ENCODE results near the gene ARFIP2. TPM values are rescaled to one million over a fixed set of nuclear protein-coding genes. Genes with fewer than 3 reads are reported as not detected.

The ARFIP2 gene
- total and polyA plus RNA-seq, 2 of the 8 experiments (the other 6 are each of a cell fraction or from before 2014, with no cell fraction given): 48.3 to 48.7 TPM

GRCh38 chr11:6469599-6469998 is 11.5 kb downstream of the ARFIP2 start:
- peak overlapping the region; percentile 44 to 53; a peak in 2 of 4 replicates for H3K4me2 ChIP-seq (ENCODE audit: insufficient read depth in 1 of 2, low read depth in 2 of 2, low read length in 2 of 2)
- H2BK120ac ChIP-seq (replicated peaks; ENCODE audit: low read depth, low read length): no peak overlapping the region
- no peak overlapping the region for H2BK20ac ChIP-seq (ENCODE audit: low read length)
- FAIRE-seq (no peak), DNase-seq (ENCODE audit: low read depth in 1 of 2, low spot score in 2 of 2) (no peak)
- H3K56ac ChIP-seq (replicated peaks; ENCODE audit: insufficient read length, low read depth, low read length): no peak overlapping the region
- no peak overlapping the region for H3K18ac ChIP-seq (ENCODE audit: extremely low read depth, low read length)
- peak overlapping the region; percentile 64 for H2BK5ac ChIP-seq (ENCODE audit: low read depth, low read length)
- WGBS, 2 experiments (ENCODE audit: extremely low coverage in 1 of 2, insufficient coverage in 1 of 2, insufficient read length in 1 of 2, insufficient replicate concordance in 2 of 2, low coverage in 1 of 2, low lambda C conversion rate in 2 of 2, missing lambda C conversion rate in 1 of 2): 96% methylated on average over 1 of the region's 1 CpG; no CpG with 5 or more reads in 1 of the 2 experiments
- peaks cover 6 to 13% (median 9%) of the 10 kb centered on the region in 4 experiments for H3K4me1 ChIP-seq (replicated peaks in 1 of 4; ENCODE audit: control insufficient read depth in 3 of 4, insufficient read depth in 4 of 4, low read length in 3 of 4)
- no peak overlapping the region for H4K8ac ChIP-seq (ENCODE audit: extremely low read depth, insufficient read depth, low read length)
- H4K91ac ChIP-seq (replicated peaks; ENCODE audit: insufficient read length, low read length): no peak overlapping the region
- H3K79me1 ChIP-seq (ENCODE audit: low read depth, low read length): no peaks in the 10 kb centered on the region
- no peak overlapping the region for H3K14ac ChIP-seq (ENCODE audit: insufficient read length)
- peak overlapping the region in 1 of 4 experiments; percentile 71; a peak in 2 of 7 replicates for H3K9ac ChIP-seq (replicated peaks in 1 of 4; ENCODE audit: extremely low read depth in 1 of 4, low read depth in 3 of 4, low read length in 3 of 4)
- CTCF ChIA-PET (ENCODE audit: partially characterized antibody): interaction anchor here (0.8 to 3.4 kb wide), 14 partner anchors 10 to 107 kb away, joined by 3 to 26 read pairs (median 4); partner anchors contain the start of gene HPX
- POLR2A ChIA-PET (ENCODE audit: partially characterized antibody): interaction anchor here (1.2 to 1.3 kb wide), 2 partner anchors 12 to 79 kb away, joined by 3 read pairs; partner anchors contain the start of genes ARFIP2, SMPD1 and TIMM10B
- peaks cover 0 to 2% of the 10 kb centered on the region in 2 experiments for H4K20me1 ChIP-seq (replicated peaks in 1 of 2; ENCODE audit: control insufficient read depth in 1 of 2, insufficient read depth in 2 of 2, low read length in 2 of 2)
- H4K5ac ChIP-seq (ENCODE audit: insufficient read length, low read depth, low read length): no peak overlapping the region
- no peak overlapping the region for H2BK12ac ChIP-seq (ENCODE audit: low read depth, low read length)
- H3K23ac ChIP-seq (ENCODE audit: insufficient read length): no peak overlapping the region
- H3K27ac ChIP-seq (ENCODE audit: low read depth, low read length): no peak overlapping the region
- H3K9me3 ChIP-seq (ENCODE audit: insufficient read depth in 2 of 2, low read depth in 1 of 2, low read length in 1 of 2): no peaks in the 10 kb centered on the region
- H2BK15ac ChIP-seq (ENCODE audit: low read length): peak overlapping the region; percentile 25; the same call in 1 of the 2 replicates
- H3K4me3 ChIP-seq (ENCODE audit: extremely low read depth in 1 of 4, insufficient read depth in 2 of 4, low read depth in 3 of 4, low read length in 4 of 4): peak overlapping the region in 1 of 4 experiments; percentile 23; a peak in 1 of 8 replicates
- no peaks in the 10 kb centered on the region for H3K79me2 ChIP-seq (ENCODE audit: control insufficient read depth in 1 of 2, insufficient read depth in 2 of 2, low read length in 2 of 2)
- H3K27me3 ChIP-seq (replicated peaks in 1 of 4; ENCODE audit: control insufficient read depth in 3 of 4, extremely low read depth in 1 of 4, insufficient read depth in 3 of 4, low read length in 3 of 4): no peaks in the 10 kb centered on the region; a peak in 1 of 7 replicates
- H3K36me3 ChIP-seq (ENCODE audit: control insufficient read depth in 2 of 4, insufficient read depth in 4 of 4, low read length in 3 of 4): no peaks in the 10 kb centered on the region; a peak in 1 of 8 replicates
- H2AFZ ChIP-seq (ENCODE audit: low read length): peak overlapping the region; percentile 68; the same call in 1 of the 2 replicates
- H3K4ac ChIP-seq (replicated peaks; ENCODE audit: insufficient read length, low read depth, low read length): no peak overlapping the region
- peaks cover 10% of the 10 kb centered on the region; the same call in 1 of the 2 replicates for H3K23me2 ChIP-seq (ENCODE audit: low read depth, low read length)
- H2AK5ac ChIP-seq (ENCODE audit: low read depth, low read length): peak overlapping the region; percentile 39; the same call in 1 of the 2 replicates
- no peak for TF ChIP-seq POU5F1 (IDR thresholded peaks at IDR 0.05; ENCODE audit: low read depth, low read length)
- no peak for TF ChIP-seq RBBP5 (IDR thresholded peaks at IDR 0.05; ENCODE audit: borderline replicate concordance, low read depth, low read length)
- no peak for TF ChIP-seq KDM5A (IDR thresholded peaks at IDR 0.05; ENCODE audit: low read length)
- TF ChIP-seq USF2 (IDR thresholded peaks at IDR 0.05; ENCODE audit: low read length): no peak
- TF ChIP-seq JUN (IDR thresholded peaks at IDR 0.05; ENCODE audit: low read depth, low read length): no peak
- TF ChIP-seq CEBPB (IDR thresholded peaks at IDR 0.05; ENCODE audit: low read depth, low read length): no peak
- no peak for TF ChIP-seq E2F6 (IDR thresholded peaks at IDR 0.05)
- TF ChIP-seq SIN3A (conservative IDR thresholded peaks at IDR 0.05 in 1 of 2, IDR thresholded peaks at IDR 0.05 in 1 of 2; ENCODE audit: low read depth in 1 of 2, low read length in 2 of 2): no peak
- TF ChIP-seq TCF12 (IDR thresholded peaks at IDR 0.05; ENCODE audit: low read depth, low read length): no peak
- TF ChIP-seq POLR2A (IDR thresholded peaks at IDR 0.05; ENCODE audit: control extremely low read depth in 1 of 2, low read depth in 2 of 2, low read length in 2 of 2): no peak
- TF ChIP-seq GABPA (IDR thresholded peaks at IDR 0.05; ENCODE audit: borderline replicate concordance, insufficient read depth, low read length): no peak
